HG02678 (cell line): ENCODE data around the gene TBX15.
A peak's percentile ranks its signal among the peaks of the same experiment; 100 is the strongest.

Experiments used
- ATAC-seq: cut with Tn5 transposase; IDR thresholded peaks from one replicate; pipeline ENCODE4 v1.9.1; 2021; ENCODE audit warnings: mild to moderate bottlenecking, moderate library complexity; ENCODE audit not compliant: unreplicated experiment

Gene TBX15

DNA sequence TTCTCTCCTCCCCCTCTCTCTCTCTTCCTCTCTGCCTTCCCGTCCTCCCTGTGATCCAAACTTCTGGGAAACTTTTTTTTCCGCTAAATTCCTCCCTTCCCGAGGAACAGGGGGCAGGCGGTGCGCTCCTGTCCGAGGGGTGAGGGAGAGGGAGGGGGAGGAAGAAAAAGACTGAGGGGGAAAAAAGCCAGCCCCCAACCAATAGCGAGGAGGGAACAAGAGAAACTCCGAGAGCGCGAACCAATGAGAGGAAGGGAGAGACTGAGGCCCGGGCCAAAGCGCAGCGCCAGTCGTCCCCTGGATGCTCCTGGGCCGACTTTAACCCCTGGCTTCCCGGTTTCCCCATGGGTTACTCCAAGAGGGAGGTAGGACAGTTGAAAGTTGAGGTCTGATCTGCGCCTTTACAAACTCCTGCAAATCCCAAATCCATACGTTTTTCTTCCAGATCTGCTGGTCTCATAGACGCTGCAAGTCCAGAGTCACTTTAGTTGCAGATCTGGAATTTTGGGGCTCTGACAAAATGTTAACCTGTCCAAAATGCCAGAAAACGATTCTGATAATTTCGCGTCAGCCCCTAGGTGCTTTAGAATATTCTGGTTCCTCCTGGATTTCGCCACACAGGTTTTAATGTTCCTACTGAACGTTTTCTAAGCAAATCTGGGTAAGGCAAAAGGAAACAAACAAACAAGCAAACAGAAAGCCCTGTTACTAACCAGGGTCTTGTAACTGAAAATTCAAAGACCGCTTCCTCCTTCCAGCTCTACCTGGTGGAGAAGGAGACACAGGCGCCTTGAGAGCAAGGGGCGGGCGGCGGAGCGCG is at the start of gene TBX15:
TSS of gene TBX15 (minus strand) at position 158 of the 820 bp plus-strand sequence. CDS start 548 bp downstream, outside the sequence.
- no peak for ATAC-seq

DNA sequence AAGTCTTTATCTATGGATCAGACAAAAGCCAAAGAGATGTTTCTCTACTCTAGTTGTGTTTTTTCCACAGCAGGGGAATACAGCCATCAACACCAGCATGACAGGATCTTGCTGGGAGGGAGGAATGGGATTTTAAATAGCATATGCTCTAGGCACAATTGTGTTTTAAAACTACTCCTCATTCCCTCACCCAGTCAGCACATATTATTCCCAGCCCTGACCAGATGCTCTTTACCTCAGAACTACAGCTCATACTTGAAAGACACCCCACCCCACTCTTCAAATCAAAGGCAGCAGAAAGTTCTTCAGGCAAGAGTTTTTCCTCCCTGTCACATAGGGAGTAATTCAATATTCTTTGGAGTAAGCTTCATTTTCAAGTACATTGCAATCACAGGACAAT is 46.2 kb upstream of the TBX15 start:
- no peak for ATAC-seq

DNA sequence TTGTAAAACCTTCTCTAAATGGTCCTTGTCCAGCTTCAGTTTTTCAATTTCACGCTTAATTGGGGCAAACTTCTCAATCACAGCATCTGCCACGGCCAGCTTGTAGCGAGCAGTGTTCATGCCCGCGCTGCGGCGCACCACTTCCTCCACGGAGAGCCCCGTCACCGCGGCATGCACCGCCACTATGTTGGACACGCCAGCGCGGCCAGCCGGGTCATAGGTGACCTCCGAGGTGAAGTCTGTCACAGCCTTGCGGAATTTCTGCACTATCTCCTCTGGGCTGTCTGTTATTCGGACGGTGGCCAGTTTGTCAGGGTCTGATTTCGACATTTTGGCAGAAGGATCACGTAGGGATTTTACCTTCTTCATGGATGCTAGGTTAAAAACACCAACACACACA is 44.8 kb upstream of the TBX15 start:
- ATAC-seq: no peak

DNA sequence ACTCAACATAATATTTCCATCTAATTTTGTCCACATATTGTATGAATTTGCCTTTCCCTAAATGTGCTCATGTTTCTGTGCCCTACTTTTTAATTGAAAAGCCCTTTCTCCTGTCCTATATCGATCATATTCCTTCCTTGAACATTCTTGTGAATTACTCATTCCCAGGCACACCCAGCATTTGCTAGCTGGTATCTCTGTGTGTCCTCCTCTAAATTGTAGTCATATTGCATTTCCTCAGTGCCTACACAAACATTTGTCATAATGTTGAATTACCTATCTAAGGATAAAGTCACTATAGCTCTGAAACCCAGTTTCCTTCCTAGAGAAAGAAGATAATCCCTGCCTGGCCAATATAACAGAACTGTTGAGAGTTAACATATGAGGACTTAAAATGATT is 39.6 kb upstream of the TBX15 start:
- ATAC-seq: no peak

DNA sequence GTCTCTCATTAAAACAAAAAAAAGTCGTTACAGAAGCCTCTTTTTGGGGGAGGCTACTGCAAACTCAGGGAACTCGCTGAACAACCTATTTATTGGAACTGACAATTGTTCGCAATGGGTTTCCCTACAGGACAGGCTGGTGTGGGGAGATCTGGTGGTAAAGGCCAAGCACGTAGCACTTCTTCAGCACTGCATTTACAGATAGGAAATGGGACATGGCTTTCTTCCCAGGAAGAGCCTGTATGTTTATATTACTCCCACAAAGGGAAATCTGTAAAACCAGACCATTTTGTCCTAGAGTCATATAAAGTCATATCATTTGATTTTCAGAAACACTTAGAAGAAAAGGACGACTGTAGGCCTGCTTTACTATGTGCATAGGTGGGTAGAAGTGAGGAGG is 38.8 kb upstream of the TBX15 start:
- ATAC-seq: no peak

DNA sequence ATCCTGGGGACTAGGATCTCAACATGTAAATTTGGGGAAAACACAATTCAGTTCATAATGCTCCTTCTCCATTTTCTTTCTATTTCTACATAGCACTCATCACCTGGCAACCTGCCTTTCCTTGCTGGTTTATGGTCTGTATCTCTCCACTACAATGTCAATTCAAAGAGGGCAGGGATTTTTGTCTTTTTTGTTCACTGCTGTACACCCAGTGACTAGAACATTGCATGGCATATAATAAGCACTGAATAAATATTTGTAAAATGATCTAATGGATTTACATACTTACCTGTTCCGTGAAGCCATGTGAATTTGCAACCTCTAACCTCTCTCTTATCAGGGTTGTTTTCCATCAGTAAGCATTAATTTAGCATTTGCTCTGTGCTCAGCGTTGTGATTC is 27.4 kb upstream of the TBX15 start:
- no peak for ATAC-seq

DNA sequence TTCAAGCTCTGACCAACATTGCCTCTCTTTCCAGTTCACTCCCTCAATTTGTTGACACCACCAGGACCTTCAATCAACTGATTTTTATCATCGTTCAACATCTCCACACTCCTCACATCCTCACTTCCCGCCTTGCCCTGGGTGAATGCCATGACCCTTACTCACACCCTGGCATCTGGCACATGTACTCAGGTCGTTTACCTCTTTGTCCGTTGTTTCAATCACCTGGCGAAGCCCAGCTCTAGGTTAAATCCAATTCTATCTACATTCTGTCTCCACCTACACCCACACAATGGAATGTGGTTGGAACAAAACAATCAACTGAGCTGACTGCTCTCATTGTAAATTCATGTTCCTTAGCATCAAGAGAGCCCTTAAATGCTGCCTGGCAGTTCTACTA is 24.2 kb upstream of the TBX15 start:
- no peak for ATAC-seq

DNA sequence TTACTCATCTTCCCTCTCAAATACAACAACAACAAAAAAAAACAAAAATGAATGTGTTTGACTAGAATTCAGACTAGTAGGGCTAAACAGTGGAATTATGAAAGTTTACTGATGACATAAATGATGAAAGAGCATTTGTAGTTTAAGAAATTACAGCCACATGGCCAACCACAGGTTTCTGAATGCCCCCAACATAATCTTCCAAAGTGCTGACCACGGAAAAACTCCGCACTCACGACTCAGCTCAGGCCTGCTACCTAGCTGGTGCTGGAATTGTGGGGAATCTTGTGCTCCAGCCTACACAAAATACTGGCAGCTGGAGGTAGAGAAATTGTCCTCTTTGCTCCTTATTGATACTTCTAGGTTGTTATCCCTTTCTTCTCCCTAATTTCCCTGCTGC is 23.6 kb upstream of the TBX15 start:
- no peak for ATAC-seq

DNA sequence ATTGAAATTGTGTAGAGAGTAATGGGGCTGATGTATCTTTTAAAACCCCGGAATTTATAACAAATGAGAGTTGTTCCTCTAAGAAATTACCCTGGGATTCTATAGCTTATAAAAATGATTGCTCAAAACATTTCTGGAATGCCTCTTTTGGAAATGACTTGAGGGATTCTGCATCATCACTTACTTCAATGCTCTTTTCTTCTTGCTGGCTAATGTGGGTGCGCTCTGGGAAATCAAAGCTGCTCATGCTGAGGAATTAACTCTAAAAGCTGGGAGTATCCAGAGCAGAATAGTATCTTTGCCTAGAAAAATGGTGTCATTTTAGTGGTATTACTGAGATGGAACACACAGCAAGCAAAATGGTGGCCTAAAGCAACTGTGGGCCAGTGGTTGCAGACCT is 23.0 kb upstream of the TBX15 start:
- ATAC-seq: no peak

DNA sequence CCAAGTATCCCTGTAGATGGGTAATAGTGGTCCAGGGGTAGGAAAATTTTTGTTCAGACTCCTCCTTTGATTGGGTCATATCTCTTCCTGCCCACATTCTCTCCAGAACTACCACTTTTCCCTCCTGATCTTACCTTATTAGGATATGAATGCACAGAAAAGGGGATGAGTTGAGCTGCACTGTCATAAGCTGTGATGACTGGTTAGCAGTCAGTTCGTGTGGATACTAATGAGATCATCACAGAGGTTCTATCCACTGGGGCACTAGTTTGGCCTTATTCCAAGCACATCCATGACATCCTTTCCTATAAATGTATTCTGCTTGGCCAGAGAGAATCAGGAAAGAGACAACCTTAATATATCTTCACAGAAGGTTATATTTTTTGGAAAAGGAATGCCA is 22.1 kb upstream of the TBX15 start:
- ATAC-seq: no peak

DNA sequence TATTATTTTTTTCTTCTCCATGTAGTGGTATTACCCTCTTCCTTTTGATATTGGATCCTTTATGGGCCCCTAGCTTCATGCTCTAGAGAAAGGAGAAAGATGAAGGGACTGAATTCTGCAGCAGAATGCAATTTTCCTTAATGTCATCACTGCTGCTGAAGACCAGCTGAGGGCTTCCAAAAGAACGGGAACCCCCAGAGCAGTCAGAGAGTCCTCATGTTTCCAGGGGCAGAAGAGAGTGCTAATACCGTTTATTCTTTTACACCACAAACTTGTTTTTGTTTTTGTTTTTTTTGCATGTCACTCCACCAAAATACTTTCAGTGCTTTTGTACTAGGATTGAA is 21.1 kb upstream of the TBX15 start:
- no peak for ATAC-seq

DNA sequence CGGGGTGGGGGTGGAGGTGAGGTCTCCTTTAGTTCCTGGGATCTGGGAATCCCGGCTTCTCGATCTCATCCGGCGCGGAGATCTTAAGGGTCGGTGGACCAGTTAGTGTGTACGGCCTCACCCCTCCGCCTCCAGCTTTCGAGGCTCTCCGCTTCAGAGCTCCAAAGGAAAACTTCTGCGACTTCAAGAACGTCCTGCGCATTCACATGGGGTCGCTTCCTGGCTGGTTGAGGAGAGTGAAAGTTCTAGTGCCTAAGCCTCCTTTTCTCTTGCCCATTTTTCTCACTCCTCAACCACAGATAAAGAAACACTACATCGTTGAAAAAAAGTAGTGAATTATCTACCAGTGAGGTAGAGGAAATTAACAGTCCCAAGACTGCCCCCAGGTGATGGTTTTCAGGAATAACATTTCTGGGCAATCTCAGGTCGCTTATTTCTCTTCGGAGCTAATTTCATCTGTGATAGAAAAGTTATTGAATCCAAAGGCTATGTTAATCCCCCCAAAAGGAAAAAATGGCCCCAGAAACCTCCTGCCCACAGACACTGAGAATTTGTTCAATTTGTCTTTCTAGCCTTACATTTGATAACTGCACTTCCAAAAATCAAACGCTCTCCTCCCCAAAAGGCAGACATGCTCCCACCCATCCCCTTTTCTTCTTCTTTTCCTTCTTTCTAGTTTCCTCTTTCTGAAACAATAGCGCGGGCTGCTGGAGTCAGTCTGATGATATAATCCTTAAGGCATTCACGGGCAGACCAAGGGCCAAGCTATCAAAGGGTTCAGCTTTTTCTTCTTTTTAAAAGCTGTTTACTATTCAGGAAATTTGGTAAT is 20.6 kb upstream of the TBX15 start:
- peak; percentile 64 for ATAC-seq

DNA sequence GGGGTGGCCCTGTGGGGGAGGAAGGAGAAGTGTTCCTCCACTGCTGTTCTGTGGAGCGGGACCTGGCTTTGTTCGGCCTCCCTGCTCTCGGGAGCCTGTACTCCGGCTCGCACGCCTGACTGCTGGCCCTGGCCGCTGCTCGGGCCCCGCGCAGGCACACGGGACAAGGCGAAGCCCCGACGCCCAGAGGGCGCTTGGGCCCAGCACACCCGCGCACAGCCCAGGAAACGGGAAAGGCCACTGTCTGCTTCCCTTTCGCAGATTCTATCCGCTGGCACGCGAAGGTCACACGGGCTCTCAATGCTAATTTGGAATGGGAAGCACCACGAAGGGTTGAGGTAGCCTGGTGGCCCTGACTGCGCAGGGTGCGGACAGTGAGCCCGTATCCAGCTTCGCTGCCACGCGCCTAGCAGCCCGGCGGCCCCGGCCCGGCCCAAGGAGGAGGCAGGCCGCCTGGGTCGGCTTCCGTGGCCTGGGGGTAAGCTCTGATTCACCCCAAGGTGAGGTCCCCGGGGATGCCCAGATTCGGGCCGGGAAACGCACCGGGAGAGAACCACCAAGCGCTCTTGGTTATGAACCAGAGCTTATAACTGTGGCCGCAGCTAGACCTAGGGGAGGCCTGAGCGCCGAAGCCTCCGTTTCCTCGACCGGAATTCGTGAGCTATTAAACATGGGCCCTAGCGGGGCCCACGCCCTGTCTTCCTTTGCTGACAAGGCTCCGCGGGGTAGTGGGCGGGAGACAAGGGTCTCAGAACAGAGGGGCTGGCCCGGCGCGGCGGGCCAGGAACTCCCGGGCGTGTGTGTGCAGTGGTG is 19.7 kb upstream of the TBX15 start:
- ATAC-seq: peak; percentile 30

DNA sequence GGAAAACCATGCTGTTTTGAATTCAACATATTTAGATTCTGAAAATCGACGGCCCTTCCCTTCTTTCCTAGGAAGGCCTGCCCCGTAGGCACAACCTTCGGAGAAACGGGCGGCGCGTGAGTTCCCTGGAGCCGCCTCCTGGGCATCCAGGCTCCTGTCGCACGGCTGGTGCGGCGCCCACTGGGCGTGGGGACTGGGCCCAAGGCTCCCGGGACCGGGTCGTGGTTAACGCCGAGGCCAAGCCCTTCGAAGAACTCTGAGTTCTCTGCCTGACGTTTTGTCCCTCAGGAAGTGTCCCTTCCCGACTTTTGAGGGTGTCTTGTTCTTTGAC is 19.2 kb upstream of the TBX15 start:
- ATAC-seq: no peak

DNA sequence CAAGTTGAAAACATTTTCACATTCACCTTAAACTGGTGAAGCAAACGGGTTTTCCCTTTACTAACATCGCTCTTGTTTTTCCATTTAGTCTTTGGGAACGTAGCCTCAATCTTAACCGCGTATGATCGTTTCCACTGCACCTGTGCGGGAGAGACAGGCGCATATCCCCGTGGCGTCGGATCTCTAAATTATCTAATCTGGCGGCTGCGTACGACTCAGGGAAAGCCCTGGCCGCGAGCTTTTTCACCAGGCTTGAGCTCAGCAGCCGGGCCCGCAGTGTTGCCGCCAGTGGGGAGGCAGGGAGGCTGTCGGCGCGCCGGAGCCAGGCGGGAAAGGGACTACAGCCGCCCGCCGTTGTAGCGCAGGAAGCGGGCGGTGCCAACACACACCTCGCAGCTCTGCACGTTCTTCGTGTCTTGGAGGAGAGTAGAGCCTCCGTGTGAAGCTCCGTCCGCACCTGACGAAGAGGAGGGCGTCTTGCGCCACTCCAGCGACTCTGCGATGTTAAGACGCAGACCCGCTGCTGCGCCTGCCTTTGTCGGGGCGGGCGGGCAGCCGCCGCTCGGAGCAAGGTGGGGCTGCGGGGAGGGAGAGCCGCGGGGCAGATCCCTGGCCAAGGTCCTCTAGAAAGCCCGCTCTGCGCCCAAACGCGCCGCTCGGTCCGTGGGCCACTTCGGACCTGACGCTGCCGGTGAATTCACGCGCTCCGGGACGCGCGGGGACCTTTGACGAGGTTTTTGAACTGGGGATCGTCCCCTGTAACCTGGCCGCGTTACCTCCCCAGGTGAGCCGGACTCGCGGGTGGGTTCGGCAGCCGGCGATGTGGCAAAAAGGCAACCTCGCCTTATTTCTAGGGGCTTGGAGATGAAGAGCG is 18.5 kb upstream of the TBX15 start:
- ATAC-seq: no peak

DNA sequence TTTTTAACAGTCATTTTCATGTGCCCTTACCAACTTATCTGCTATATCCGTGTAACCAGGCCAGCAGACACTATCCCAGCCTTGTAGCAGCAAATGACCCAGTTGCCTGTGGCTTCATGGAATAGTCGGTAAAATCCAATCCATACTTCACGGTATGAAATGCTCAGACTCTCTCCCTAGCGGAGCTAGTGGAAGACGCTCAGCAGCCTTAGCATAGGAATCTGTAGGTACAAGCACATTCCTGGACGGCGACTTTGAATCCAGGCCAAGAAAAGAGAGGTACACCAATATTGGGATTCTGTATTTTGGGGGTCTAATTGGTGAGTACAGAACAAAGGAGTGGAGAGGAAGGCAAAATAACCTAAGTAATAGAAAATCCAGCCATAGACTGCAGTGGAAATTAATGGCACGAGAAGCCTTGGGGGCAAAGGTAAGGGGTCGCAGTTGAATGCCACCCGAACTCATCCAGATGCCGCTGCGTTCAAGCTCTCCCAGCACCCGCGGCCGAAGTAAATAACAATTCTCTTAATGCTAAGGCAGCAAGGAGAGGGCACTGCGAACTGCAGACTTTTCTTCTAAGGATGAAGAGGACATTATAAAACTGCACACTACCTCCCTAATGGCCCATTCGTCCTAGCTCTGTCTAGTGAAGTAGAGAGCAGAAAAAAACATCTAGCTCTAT is 17.7 kb upstream of the TBX15 start:
- ATAC-seq: no peak

DNA sequence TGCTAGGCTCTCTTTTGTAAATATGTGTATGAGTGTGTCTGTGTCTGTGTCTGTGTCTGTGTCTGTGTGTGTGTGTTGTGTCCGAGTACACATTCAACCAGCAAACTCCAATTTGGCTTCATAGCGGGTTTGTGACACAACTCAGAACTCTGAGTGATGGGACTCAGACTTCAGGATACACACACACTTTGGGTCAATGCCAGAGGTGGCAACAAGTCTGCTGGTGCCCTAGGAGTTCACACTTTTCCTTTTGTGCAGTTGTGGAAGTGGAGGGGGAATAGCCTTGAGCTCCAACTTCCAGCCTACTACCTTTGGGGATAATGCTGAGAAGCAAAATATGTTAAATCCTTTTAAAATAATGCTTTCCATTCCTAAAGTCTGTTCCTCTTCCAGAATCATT is 16.6 kb upstream of the TBX15 start:
- ATAC-seq: no peak

DNA sequence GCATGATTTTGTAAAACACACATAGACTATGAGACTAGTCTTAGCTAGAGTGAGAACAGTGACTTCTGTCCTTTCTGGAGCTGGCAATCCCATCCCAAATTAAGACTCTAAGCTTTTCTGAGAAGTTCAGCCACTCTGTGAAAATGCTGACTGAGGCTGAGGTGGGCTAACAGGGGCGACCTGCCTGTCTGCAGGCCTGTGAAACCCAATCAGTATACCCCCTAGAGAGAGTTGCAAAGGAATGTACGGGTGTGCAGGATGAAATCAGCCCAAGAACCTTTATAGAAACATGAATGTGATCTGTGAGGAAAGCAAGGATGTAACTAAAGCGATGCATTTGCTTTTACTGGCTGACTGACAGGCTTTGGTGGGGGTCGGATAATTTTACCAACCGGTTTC is 16.0 kb upstream of the TBX15 start:
- no peak for ATAC-seq

DNA sequence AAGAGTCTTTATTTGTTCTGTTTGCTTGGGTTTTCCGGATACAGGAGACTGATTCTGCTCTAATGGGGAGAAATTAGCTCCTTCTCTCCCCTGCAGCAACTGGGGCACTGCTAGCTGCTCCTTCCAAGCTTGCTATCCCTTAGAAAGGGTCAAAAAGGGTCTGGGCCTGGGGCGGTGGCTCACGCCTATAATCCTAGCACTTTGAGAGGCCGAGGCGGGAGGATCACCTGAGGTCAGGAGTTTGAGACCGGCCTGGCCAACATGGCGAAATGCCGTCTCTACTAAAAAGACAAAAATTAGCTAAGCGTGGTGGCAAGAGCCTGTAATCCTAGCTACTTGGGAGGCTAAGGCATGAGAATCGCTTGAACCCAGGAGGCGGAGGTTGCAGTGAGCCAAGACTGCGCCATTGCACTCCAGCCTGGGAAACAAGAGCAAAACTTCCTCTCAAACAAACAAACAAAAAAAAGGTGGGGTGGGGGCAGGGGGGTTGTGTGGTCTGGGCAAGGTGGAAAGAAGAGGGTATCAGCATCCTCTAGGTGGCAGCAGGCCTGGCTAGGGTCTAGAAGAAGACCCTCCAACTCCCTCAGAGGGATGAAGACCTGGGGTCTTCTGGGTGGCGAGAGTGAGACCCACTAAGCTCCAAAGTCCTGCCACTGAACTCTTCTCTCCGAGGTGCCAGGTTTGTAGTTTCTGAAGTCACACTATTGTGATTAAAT is 15.4 kb upstream of the TBX15 start:
- ATAC-seq: no peak
